ENCODE measurements around the gene IQCE. TPM values are rescaled to one million over a fixed set of nuclear protein-coding genes. Genes with fewer than 3 reads are reported as not detected.
A peak's percentile ranks its signal among the peaks of the same experiment; 100 is the strongest.

The IQCE gene
- total and polyA plus RNA-seq, 10 of the 15 experiments (the other 5 are each of a cell fraction or from before 2014, with no cell fraction given), result 0.37 to 8.1 (median 3.7) TPM

- no peak for TF ChIP-seq ATF2 (IDR thresholded peaks at IDR 0.05; ENCODE audit: low read length)
- no peak for TF ChIP-seq NFIC (IDR thresholded peaks at IDR 0.05; ENCODE audit: low read depth, low read length)
- TF ChIP-seq RUNX3 (IDR thresholded peaks at IDR 0.05; ENCODE audit: low read length), result 0 out of 2 replicates have a peak, but pooled peaks have one; percentile 17
- no peak for TF ChIP-seq PBX3 (IDR thresholded peaks at IDR 0.05; ENCODE audit: insufficient replicate concordance, low read depth, low read length)
- no peak for TF ChIP-seq CHD2 (IDR thresholded peaks at IDR 0.05; ENCODE audit: borderline replicate concordance, low read depth, low read length)
- no peak for TF ChIP-seq SP1 (IDR thresholded peaks at IDR 0.05; ENCODE audit: low read depth, low read length)
- TF ChIP-seq YBX1 (IDR thresholded peaks at IDR 0.05), result no peak
- no peak for TF ChIP-seq TBL1XR1 (IDR thresholded peaks at IDR 0.05; ENCODE audit: low read depth, low read length)
- TF ChIP-seq IKZF2 (IDR thresholded peaks at IDR 0.05), result peak; percentile 62 to 74; a peak in 3 of 4 replicates
- no peak for TF ChIP-seq CEBPB (IDR thresholded peaks at IDR 0.05; ENCODE audit: borderline replicate concordance in 1 of 2, low read depth in 2 of 2, low read length in 2 of 2)
- TF ChIP-seq TCF7 (IDR thresholded peaks at IDR 0.05; ENCODE audit: borderline replicate concordance), result no peak
- TF ChIP-seq EP300 (IDR thresholded peaks at IDR 0.05; ENCODE audit: borderline replicate concordance in 1 of 2, control insufficient read depth in 1 of 2, low read depth in 2 of 2, low read length in 2 of 2), result no peak
- TF ChIP-seq ASH2L (IDR thresholded peaks at IDR 0.05; ENCODE audit: borderline replicate concordance, low read depth), result no peak
- TF ChIP-seq E2F8 (IDR thresholded peaks at IDR 0.05; ENCODE audit: low read depth, partially characterized antibody), result no peak
- no peak for TF ChIP-seq RBBP5 (conservative IDR thresholded peaks at IDR 0.05)
- no peak for TF ChIP-seq HDGF (IDR thresholded peaks at IDR 0.05)
- 0 out of 2 replicates have a peak, but pooled peaks have one; percentile 13 for TF ChIP-seq TAF1 (IDR thresholded peaks at IDR 0.05; ENCODE audit: borderline replicate concordance, low read depth, low read length)
- 0 out of 2 replicates have a peak, but pooled peaks have one; percentile 30 for TF ChIP-seq NBN (IDR thresholded peaks at IDR 0.05)
- TF ChIP-seq EGR1 (IDR thresholded peaks at IDR 0.05; ENCODE audit: borderline replicate concordance in 1 of 2, low read depth in 2 of 2, low read length in 2 of 2), result peak in 1 of 2 experiments; percentile 57; a peak in 1 of 3 replicates
- no peak for TF ChIP-seq ZNF622 (IDR thresholded peaks at IDR 0.05)
- no peak for TF ChIP-seq CHD1 (IDR thresholded peaks at IDR 0.05; ENCODE audit: low read depth, low read length)
- TF ChIP-seq CTCF (IDR thresholded peaks at IDR 0.05 in 2 of 3, conservative IDR thresholded peaks at IDR 0.05 in 1 of 3; ENCODE audit: control insufficient read depth in 2 of 3, extremely low read depth in 1 of 3, insufficient read depth in 1 of 3, low read depth in 3 of 3, low read length in 3 of 3), result peak; percentile 32 to 49 (median 47); a peak in 5 of 6 replicates
- TF ChIP-seq STAT1 (conservative IDR thresholded peaks at IDR 0.05), result no peak
Observed at GRCh38 chr7:2566890-2567678, 8.3 kb downstream of the IQCE start (continued).
